ENCODE results near the gene SIK3. TPM values are rescaled to one million over a fixed set of nuclear protein-coding genes. Genes with fewer than 3 reads are reported as not detected.

SIK3 gene
- total RNA-seq, 1 experiment from 2014 or later: 33.3 TPM

GRCh38 chr11:116849060-116849459, 249.2 kb downstream of the SIK3 start:
- no peak for DNase-seq (ENCODE audit: unreplicated experiment)
- H3K27me3 Mint-ChIP-seq (ENCODE audit: insufficient read depth, unreplicated experiment): no peaks in the 10 kb centered on the region
- no peak overlapping the region for H3K4me3 Mint-ChIP-seq (ENCODE audit: unreplicated experiment)
- no peaks in the 10 kb centered on the region for H3K9me3 Mint-ChIP-seq (ENCODE audit: unreplicated experiment)
- intact Hi-C loops (cut with micrococcal nuclease): no loop called here
- ChIA-PET CTCF (interaction anchor here (1.2 to 2.2 kb wide), 2 partner anchors 13 to 257 kb away, joined by 6 to 13 read pairs; no protein-coding TSS in a partner anchor), POLR2A (interaction anchor here (0.6 kb wide), 1 partner anchor 96 kb away, joined by 5 read pairs; no protein-coding TSS in a partner anchor)
- peaks cover 49% of the 10 kb centered on the region for H3K36me3 Mint-ChIP-seq (ENCODE audit: insufficient read depth, unreplicated experiment)
- BruUV-seq (replicated peaks): no TSS peak
- no peak overlapping the region for H3K27ac Mint-ChIP-seq (ENCODE audit: low read depth, unreplicated experiment)
- TF ChIP-seq CTCF (IDR thresholded peaks at IDR 0.05; ENCODE audit: unreplicated experiment): no peak
- H3K4me1 Mint-ChIP-seq (ENCODE audit: insufficient read depth, unreplicated experiment): peaks cover 18% of the 10 kb centered on the region

GRCh38 chr11:116847612-116848011, 250.6 kb downstream of the SIK3 start:
- TF ChIP-seq CTCF (IDR thresholded peaks at IDR 0.05; ENCODE audit: unreplicated experiment): no peak
- no peak overlapping the region for H3K27ac Mint-ChIP-seq (ENCODE audit: low read depth, unreplicated experiment)
- DNase-seq (ENCODE audit: unreplicated experiment): no peak
- intact Hi-C loops (cut with micrococcal nuclease): no loop called here
- peaks cover 59% of the 10 kb centered on the region for H3K36me3 Mint-ChIP-seq (ENCODE audit: insufficient read depth, unreplicated experiment)
- no peaks in the 10 kb centered on the region for H3K27me3 Mint-ChIP-seq (ENCODE audit: insufficient read depth, unreplicated experiment)
- no TSS peak for BruUV-seq (replicated peaks)
- POLR2A ChIA-PET: no interaction called here
- no peak overlapping the region for H3K4me3 Mint-ChIP-seq (ENCODE audit: unreplicated experiment)
- CTCF ChIA-PET: interaction anchor here (0.6 to 2.2 kb wide), 2 partner anchors 12 to 258 kb away, joined by 3 to 13 read pairs; no protein-coding TSS in a partner anchor
- H3K4me1 Mint-ChIP-seq (ENCODE audit: insufficient read depth, unreplicated experiment): peaks cover 8% of the 10 kb centered on the region
- no peaks in the 10 kb centered on the region for H3K9me3 Mint-ChIP-seq (ENCODE audit: unreplicated experiment)

GRCh38 chr11:116844722-116845121, 253.5 kb downstream of the SIK3 start:
- Mint-ChIP-seq H3K36me3 (ENCODE audit: insufficient read depth, unreplicated experiment) (peaks cover 53% of the 10 kb centered on the region), H3K27me3 (ENCODE audit: insufficient read depth, unreplicated experiment) (no peaks in the 10 kb centered on the region), H3K9me3 (ENCODE audit: unreplicated experiment) (no peaks in the 10 kb centered on the region), H3K4me3 (ENCODE audit: unreplicated experiment) (no peak overlapping the region), H3K4me1 (ENCODE audit: insufficient read depth, unreplicated experiment) (no peaks in the 10 kb centered on the region), H3K27ac (ENCODE audit: low read depth, unreplicated experiment) (no peak overlapping the region)
- CTCF ChIA-PET: interaction anchor here (0.9 kb wide), 1 partner anchor 8 kb away, joined by 3 read pairs; no protein-coding TSS in a partner anchor
- DNase-seq (ENCODE audit: unreplicated experiment): no peak
- no peak for TF ChIP-seq CTCF (IDR thresholded peaks at IDR 0.05; ENCODE audit: unreplicated experiment)
- intact Hi-C loops (cut with micrococcal nuclease): no loop called here
- POLR2A ChIA-PET: no interaction called here
- BruUV-seq (replicated peaks): no TSS peak

GRCh38 chr11:116843661-116844060, 254.6 kb downstream of the SIK3 start:
- ChIA-PET POLR2A (interaction anchor here (0.6 to 0.7 kb wide), 2 partner anchors 56 to 254 kb away, joined by 3 read pairs; partner anchors contain the start of gene ZPR1), CTCF (interaction anchor here (0.5 kb wide), 1 partner anchor 52 kb away, joined by 3 read pairs; no protein-coding TSS in a partner anchor)
- no peaks in the 10 kb centered on the region for H3K4me1 Mint-ChIP-seq (ENCODE audit: insufficient read depth, unreplicated experiment)
- no peak for DNase-seq (ENCODE audit: unreplicated experiment)
- H3K36me3 Mint-ChIP-seq (ENCODE audit: insufficient read depth, unreplicated experiment): peaks cover 43% of the 10 kb centered on the region
- H3K27me3 Mint-ChIP-seq (ENCODE audit: insufficient read depth, unreplicated experiment): no peaks in the 10 kb centered on the region
- H3K9me3 Mint-ChIP-seq (ENCODE audit: unreplicated experiment): no peaks in the 10 kb centered on the region
- no peak for TF ChIP-seq CTCF (IDR thresholded peaks at IDR 0.05; ENCODE audit: unreplicated experiment)
- BruUV-seq (replicated peaks): no TSS peak
- H3K27ac Mint-ChIP-seq (ENCODE audit: low read depth, unreplicated experiment): no peak overlapping the region
- intact Hi-C loops (cut with micrococcal nuclease): no loop called here
- no peak overlapping the region for H3K4me3 Mint-ChIP-seq (ENCODE audit: unreplicated experiment)
